ENCODE measurements around the gene CNTNAP2. TPM values are rescaled to one million over a fixed set of nuclear protein-coding genes. Genes with fewer than 3 reads are reported as not detected.
"Not testable (repeated sequence)": the region's sequence is repeated elsewhere in the genome, so short reads cannot be mapped to it uniquely, and the experiment has no call there.

CNTNAP2 gene
- total RNA-seq, 6 experiments from 2014 or later, result 1.8 to 8.1 (median 3.9) TPM

- TF ChIP-seq POLR2A (IDR thresholded peaks at IDR 0.05) (no peak), CTCF (IDR thresholded peaks at IDR 0.05) (no peak)
- 35% methylated on average over 2 of the region's 2 CpGs for whole genome bisulfite sequencing (ENCODE audit: insufficient coverage, low coverage, low lambda C conversion rate, missing lambda C conversion rate)
- no peaks in the 10 kb centered on the region for H3K4me1 ChIP-seq
- no peak overlapping the region for H3K27ac ChIP-seq
- H3K27me3 ChIP-seq, result no peaks in the 10 kb centered on the region
- no peak for DNase-seq
- intact Hi-C loops (cut with DNase I), result no loop called here
- ATAC-seq, result no peak
- H3K9me3 ChIP-seq, result no peaks in the 10 kb centered on the region
- no peak overlapping the region for H3K4me3 ChIP-seq
- H3K36me3 ChIP-seq, result no peaks in the 10 kb centered on the region
Measured at GRCh38 chr7:147731311-147731710, 1614.7 kb downstream of the CNTNAP2 start.

- intact Hi-C loops (cut with DNase I); H3K4me3 ChIP-seq; H3K9me3 ChIP-seq; H3K27ac ChIP-seq; H3K27me3 ChIP-seq; ATAC-seq; DNase-seq; H3K4me1 ChIP-seq; H3K36me3 ChIP-seq: not testable (repeated sequence)
- WGBS (ENCODE audit: insufficient coverage, low coverage, low lambda C conversion rate, missing lambda C conversion rate), result 69% methylated on average over 13 of the region's 18 CpGs
Measured at GRCh38 chr7:147737559-147738214, 1621.1 kb downstream of the CNTNAP2 start.

- Histone ChIP-seq H3K27ac (no peak overlapping the region), H3K4me3 (no peak overlapping the region), H3K36me3 (no peaks in the 10 kb centered on the region), H3K27me3 (no peaks in the 10 kb centered on the region), H3K9me3 (no peaks in the 10 kb centered on the region), H3K4me1 (no peaks in the 10 kb centered on the region)
- no peak for DNase-seq
- WGBS (ENCODE audit: insufficient coverage, low coverage, low lambda C conversion rate, missing lambda C conversion rate), result 50% methylated on average over 3 of the region's 3 CpGs
- TF ChIP-seq CTCF (IDR thresholded peaks at IDR 0.05), result no peak
- no peak for TF ChIP-seq POLR2A (IDR thresholded peaks at IDR 0.05)
- ATAC-seq, result no peak
- intact Hi-C loops (cut with DNase I), result no loop called here
Measured at GRCh38 chr7:147742301-147742700, 1625.7 kb downstream of the CNTNAP2 start.

- no peaks in the 10 kb centered on the region for H3K4me1 ChIP-seq
- DNase-seq (no peak), ATAC-seq (no peak)
- WGBS (ENCODE audit: insufficient coverage, low coverage, low lambda C conversion rate, missing lambda C conversion rate), result 25% methylated on average over 1 of the region's 1 CpG
- H3K4me3 ChIP-seq, result no peak overlapping the region
- no peaks in the 10 kb centered on the region for H3K36me3 ChIP-seq
- no peak for TF ChIP-seq POLR2A (IDR thresholded peaks at IDR 0.05)
- no peak for TF ChIP-seq CTCF (IDR thresholded peaks at IDR 0.05)
- no peaks in the 10 kb centered on the region for H3K9me3 ChIP-seq
- intact Hi-C loops (cut with DNase I), result no loop called here
- no peak overlapping the region for H3K27ac ChIP-seq
- no peaks in the 10 kb centered on the region for H3K27me3 ChIP-seq
Measured at GRCh38 chr7:147756300-147756699, 1639.7 kb downstream of the CNTNAP2 start.

- 51% methylated on average over 3 of the region's 6 CpGs for WGBS (ENCODE audit: insufficient coverage, low coverage, low lambda C conversion rate, missing lambda C conversion rate)
- H3K4me3 ChIP-seq, result no peak overlapping the region
- no peaks in the 10 kb centered on the region for H3K27me3 ChIP-seq
- no peaks in the 10 kb centered on the region for H3K36me3 ChIP-seq
- DNase-seq, result no peak
- ATAC-seq, result no peak
- H3K27ac ChIP-seq, result no peak overlapping the region
- intact Hi-C loops (cut with DNase I), result no loop called here
- H3K4me1 ChIP-seq, result no peaks in the 10 kb centered on the region
- no peaks in the 10 kb centered on the region for H3K9me3 ChIP-seq
- TF ChIP-seq POLR2A (IDR thresholded peaks at IDR 0.05) (no peak), CTCF (IDR thresholded peaks at IDR 0.05) (no peak)
Measured at GRCh38 chr7:147759327-147759943, 1642.8 kb downstream of the CNTNAP2 start.
